HG03457 (cell line): ENCODE data around the gene SLBP.

ENCODE experiments used
- ATAC-seq: cut with Tn5 transposase; IDR thresholded peaks from one replicate; pipeline ENCODE4 v1.9.1; 2021; ENCODE audit warnings: moderate number of reproducible peaks; ENCODE audit not compliant: unreplicated experiment

The SLBP gene

GRCh38 chr4:1712216-1713002 is at the start of gene SLBP:
SLBP (minus strand) TSS chr4:1712319; CDS start chr4:1712188, 131 bp downstream.
- ATAC-seq, result peak; percentile 64

DNA sequence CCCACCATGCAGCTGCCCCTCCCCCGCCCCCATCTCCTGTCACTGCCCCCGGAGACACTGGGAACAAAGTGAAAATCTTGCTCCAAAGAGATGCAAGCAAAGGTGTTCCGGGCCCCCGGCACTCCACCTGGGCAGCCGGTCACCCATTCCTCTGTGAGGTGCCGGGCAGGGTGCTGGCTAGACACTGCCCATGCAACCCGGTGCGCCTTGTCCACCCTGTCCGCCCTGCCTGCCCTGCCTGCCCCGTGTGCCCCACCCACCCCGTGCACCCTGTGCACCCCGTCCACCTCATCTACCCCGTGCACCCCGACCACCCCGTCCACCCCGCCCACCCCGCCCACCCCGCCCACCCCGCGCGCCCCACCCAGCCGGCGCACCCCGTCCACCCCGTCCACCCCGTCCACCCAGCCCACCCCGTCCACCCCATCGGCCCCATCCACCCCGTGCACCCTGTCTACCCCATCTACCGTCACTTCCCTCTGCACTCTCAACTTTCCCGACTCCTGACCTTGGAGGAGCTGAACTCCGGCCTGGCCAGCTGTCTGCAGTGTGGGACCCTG is 49.1 kb upstream of the SLBP start:
- no peak for ATAC-seq

- ATAC-seq, result no peak
These were observed 48.5 kb upstream of the SLBP start for GRCh38 chr4:1760521-1761071.

DNA sequence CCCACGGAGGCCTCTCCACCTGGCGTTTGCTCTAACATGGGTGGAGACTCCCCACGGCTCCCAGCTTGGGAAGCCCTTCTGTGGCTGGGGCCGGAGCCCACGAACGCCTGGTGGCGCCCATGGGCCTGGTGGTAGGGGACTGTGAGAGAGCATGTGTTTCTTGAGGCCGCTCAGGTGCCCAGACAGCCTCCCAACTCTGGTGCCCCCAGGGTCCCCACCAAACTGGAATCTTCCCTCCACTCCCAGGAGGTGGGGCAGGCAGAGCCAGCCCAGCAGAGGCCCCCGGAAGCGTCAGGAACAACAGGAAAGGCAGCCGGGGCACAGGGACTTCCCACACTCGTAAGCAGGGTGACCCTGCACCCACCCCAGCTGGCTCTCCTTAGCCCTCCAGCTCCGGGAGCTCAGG is 47.7 kb upstream of the SLBP start:
- no peak for ATAC-seq

- no peak for ATAC-seq
These were observed 47.2 kb upstream of the SLBP start for GRCh38 chr4:1759170-1759817.

DNA sequence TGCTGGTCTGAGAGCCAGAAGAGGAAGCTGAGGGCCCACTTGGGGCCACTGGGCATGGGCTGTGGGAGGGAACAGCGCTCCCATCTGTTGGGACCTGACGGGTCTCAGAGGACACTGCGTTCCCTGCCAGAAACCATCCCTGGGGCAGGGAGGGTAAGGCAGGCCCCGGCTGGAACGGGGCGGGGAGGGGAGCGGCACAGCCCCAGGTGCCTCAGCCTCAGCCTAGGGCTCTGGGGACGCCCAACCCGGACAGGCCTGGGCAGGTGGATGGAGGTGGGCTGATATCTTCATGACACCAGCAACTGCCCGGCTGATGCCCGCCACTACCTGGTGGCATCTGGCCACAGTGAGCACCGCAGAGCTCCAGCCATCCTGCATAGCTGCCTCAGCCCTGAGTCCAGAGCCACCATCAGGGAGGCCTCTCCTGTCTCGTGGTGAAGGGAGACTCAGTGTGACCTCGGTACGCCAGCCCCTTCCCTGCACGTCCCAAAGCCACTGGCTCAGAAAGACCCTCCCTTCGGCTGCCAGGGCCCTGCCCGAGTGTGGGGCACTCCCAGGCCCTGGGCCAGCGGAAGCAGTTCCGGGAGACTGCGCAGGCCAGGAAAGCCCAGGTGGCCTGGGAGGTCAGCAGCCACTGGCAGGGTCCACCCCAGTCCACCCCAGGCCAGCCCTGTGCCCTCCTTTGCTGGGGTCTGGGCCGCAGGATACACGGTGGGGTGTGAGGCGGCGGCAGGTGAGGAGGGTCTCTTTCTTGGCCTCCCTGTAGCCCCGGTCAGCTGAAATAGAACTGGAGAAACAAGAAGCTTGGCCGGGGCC is 46.4 kb upstream of the SLBP start:
- no peak for ATAC-seq

DNA sequence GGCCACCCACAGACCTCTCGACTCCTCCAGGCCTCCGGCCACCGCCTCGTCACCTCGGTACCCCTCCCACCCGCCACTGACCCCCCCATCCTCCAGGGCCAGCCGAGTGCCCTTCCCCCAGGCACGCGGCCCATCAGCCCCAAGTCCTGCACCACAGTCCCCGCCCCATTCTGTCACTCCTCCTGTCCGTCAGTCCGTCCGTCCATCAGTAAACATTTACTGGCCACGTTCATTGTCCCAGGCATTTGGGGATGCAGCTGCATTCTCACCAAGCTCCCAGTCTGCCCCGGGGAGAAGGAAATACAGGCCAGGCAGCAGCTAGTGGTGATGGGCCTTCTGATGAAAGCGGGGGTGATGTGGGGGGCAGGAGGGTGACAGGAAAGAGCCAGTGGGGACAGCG is 45.7 kb upstream of the SLBP start:
- ATAC-seq, result no peak

DNA sequence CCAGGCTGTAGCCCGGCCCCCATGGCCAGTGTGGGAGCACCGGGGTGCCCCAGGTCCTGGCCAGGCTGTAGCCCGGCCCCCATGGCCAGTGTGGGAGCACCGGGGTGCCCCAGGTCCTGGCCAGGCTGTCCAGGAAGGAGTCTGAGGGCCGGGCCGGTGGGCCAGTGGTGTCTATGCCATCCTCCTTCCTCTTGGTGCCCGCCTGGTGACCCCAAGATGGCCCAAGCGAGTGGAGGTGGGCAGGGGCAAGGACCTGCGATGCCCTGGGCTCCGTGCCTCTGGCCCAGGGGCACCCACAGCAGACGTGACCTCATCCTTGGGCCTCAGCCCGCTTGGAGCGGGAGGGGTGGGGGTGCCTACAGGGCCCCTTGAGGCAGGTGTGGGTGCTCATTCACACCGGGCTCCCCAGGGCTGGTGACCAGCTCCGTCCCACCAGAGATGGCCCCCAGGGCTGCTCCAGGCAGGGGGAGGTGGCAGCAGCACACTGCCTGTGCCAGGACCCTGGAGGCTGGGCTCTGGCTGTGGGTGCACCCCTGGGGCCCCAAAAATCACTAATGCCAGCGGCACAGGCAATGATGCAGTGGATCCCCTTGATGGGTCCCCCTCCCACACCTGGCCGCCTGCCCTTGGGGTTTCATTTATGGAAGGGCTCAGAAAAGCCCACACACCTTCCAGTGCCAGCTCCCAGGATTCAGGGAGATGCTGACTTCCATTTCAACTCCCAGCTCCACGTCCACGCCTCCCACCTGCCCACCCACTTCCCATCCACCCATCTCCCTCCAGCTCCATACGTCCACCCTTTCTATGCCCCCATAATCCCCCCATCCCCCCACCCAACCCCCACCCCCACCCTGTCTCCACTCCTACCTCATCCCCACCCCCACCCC is 45.0 kb upstream of the SLBP start:
- no peak for ATAC-seq

- no peak for ATAC-seq
These were observed 44.0 kb upstream of the SLBP start for GRCh38 chr4:1756079-1756478.

- no peak for ATAC-seq
These were observed 43.2 kb upstream of the SLBP start for GRCh38 chr4:1755297-1755696.

DNA sequence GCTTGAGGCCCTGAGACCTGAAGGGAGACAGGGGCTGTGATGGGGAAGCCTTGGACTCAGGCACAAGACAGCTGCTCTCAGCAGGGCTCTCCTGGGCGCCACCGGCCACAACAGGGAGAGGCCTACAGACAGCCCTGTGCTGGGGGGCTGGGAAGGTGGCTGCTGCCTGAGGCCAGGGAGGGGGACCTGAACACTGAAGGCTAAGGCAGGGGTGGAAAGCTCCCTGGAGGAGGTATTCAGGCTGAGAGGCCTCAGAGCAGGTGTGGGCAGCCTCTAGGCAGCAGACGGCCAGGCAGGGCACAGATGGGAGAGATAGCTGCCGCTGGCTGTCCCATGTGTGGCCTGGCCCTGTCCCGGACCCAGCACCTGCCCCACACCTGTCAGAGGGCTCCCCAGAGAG is 42.2 kb upstream of the SLBP start:
- no peak for ATAC-seq

- ATAC-seq, result no peak
These were observed 41.7 kb upstream of the SLBP start for GRCh38 chr4:1753697-1754311.

DNA sequence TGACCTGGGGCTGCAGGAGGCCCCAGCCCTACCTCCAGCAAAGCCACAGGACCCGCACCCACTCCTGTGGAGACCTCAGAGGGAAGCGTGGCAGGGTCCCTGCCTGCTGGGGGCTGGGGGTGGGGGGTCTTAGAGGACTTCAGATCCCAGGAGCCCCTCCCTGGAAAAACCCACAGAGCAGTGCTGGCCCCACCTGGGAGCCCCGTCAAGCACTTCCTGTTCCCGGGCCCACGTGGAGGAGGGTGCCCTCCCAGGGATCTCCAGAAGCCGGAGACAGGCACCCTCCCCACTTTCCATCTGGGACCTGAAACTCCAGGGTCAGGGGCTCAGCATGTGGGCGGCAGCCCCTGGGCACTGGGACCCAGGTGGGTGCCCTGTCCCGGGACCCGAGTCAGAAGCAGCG is 41.2 kb upstream of the SLBP start:
- ATAC-seq, result no peak

DNA sequence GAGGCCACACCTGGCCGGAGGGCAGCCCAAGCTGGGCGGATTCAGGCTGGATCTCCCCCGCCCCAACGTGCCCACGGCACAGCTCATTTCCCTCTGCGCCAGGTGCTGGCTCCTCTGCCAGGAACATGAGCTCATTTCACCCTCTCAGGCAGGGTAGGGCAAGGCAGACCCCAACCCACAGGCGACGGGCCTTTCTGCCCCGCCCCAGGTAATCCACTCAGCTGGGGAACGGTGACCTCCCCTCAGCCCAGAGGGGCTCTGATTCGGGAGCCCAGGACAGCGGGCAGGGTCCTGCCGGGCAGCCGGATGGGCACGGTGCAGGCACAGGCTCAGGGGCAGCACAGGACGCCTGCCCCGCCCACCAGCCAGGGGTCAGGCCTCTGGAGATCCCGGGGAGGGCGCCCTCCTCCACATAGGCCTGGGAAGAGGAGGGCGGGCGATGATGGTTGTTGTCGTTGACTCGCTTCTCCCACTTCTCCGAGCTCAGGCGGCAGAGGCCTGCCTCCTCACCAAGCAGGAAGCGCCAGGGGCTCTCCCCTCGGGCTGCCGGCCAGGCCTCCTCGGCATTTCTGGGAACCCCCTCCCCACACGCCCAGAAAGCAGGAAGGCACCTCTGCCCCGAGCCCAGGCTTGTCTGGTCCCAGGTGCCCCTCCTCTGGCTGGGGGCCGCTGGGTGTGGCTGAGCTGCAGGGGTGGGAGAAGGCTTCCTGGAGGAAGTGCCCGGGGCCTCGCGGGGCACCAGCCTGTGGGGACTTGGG is 40.3 kb upstream of the SLBP start:
- ATAC-seq, result no peak

GRCh38 chr4:1751919-1752283 is 39.8 kb upstream of the SLBP start:
- ATAC-seq, result no peak

- no peak for ATAC-seq
These were observed 39.2 kb upstream of the SLBP start for GRCh38 chr4:1751155-1751918.

GRCh38 chr4:1750381-1751154 is 38.4 kb upstream of the SLBP start:
- no peak for ATAC-seq

DNA sequence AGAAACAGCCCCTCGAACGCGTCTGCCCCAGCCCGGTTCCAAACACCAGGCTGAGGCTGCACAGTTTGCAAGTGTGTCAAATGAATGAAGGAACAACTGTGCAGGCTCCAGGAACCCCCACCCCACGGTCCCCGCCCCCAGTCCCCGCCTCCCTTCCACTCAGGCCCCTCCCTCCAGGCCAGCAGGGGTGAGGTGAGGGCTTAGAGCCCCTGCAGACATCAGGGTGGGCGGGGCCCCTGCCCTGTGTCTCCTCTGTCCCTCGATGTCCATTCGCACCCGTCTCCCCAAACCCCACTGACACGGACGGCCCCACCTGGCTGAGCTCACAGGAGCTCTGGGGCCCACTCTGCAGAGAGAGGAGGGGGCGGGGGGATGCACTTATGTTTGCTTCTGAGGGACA is 37.7 kb upstream of the SLBP start:
- ATAC-seq, result no peak
